H9 (cell line): Measurements from ENCODE around the gene CC2D2A. TPM values are rescaled to one million over a fixed set of nuclear protein-coding genes. Genes with fewer than 3 reads are reported as not detected.

Source experiments
- DNase-seq: peaks from one replicate; pipeline ENCODE4 v3.0.0-alpha.2; 2017
- H2AFZ ChIP-seq: one replicate; pipeline ENCODE4 v1.6.1; 2013; ENCODE audit warnings: mild to moderate bottlenecking, low read length, control low read depth, moderate library complexity
- H2AK5ac ChIP-seq: 2 replicates; pipeline ENCODE4 v1.6.1; 2013; ENCODE audit warnings: low read length, control low read depth, mixed read lengths; ENCODE audit not compliant: insufficient read length
- H2BK120ac ChIP-seq: one replicate; pipeline ENCODE4 v1.6.1; 2013; ENCODE audit warnings: low read depth, mild to moderate bottlenecking, low read length, control low read depth, inconsistent platforms; ENCODE audit not compliant: poor library complexity, severe bottlenecking
- H2BK12ac ChIP-seq: 2 replicates; pipeline ENCODE4 v1.6.1; 2013; ENCODE audit warnings: low read length, control low read depth, mixed read lengths, low read depth; ENCODE audit not compliant: insufficient read length
- H2BK15ac ChIP-seq: 2 replicates; pipeline ENCODE4 v1.6.1; 2013; ENCODE audit warnings: low read depth, low read length, control low read depth
- H2BK20ac ChIP-seq: one replicate; pipeline ENCODE4 v1.6.1; 2013; ENCODE audit warnings: low read depth, mild to moderate bottlenecking, low read length, control low read depth, inconsistent platforms; ENCODE audit not compliant: poor library complexity, severe bottlenecking
- H2BK5ac ChIP-seq: 2 replicates; pipeline ENCODE4 v1.6.1; 2013; ENCODE audit warnings: low read length, control low read depth, mixed read lengths; ENCODE audit not compliant: insufficient read length
- H3K14ac ChIP-seq: 2 replicates; pipeline ENCODE4 v1.6.1; 2013; ENCODE audit warnings: low read length, control low read depth; ENCODE audit not compliant: insufficient read depth
- H3K18ac ChIP-seq: 2 replicates; pipeline ENCODE4 v1.6.1; 2013; ENCODE audit warnings: low read depth, mild to moderate bottlenecking, mixed read lengths, low read length, control low read depth; ENCODE audit not compliant: insufficient read length
- H3K23ac ChIP-seq: 2 replicates; pipeline ENCODE4 v1.6.1; 2013; ENCODE audit warnings: low read length, control low read depth, mixed read lengths, low read depth; ENCODE audit not compliant: insufficient read length
- H3K23me2 ChIP-seq: 2 replicates; pipeline ENCODE4 v1.6.1; 2013; ENCODE audit warnings: low read depth, mild to moderate bottlenecking, mixed read lengths, low read length, control low read depth; ENCODE audit not compliant: insufficient read length, poor library complexity, severe bottlenecking
- H3K27ac ChIP-seq: 2 replicates; pipeline ENCODE4 v1.5.1; 2013; ENCODE audit warnings: low read length, control low read depth, mixed read lengths, low read depth; ENCODE audit not compliant: insufficient read length
- H3K27me3 ChIP-seq: 2 replicates; pipeline ENCODE4 v1.6.1; 2013; ENCODE audit warnings: low read length, control low read depth, inconsistent platforms; ENCODE audit not compliant: insufficient read depth
- H3K4ac ChIP-seq: 2 replicates; pipeline ENCODE4 v1.6.1; 2013; ENCODE audit warnings: low read depth, mild to moderate bottlenecking, control low read depth, inconsistent platforms, low read length, moderate library complexity
- H3K4me1 ChIP-seq: 2 replicates; pipeline ENCODE4 v1.6.1; 2013; ENCODE audit warnings: low read length, control low read depth, inconsistent platforms; ENCODE audit not compliant: insufficient read depth
- H3K4me2 ChIP-seq: 2 replicates; pipeline ENCODE4 v1.6.1; 2013; ENCODE audit warnings: low read length, control low read depth, mixed read lengths; ENCODE audit not compliant: insufficient read length, insufficient read depth
- H3K56ac ChIP-seq: 2 replicates; pipeline ENCODE4 v1.6.1; 2013; ENCODE audit warnings: low read depth, mild to moderate bottlenecking, mixed read lengths, low read length, control low read depth; ENCODE audit not compliant: insufficient read length
- H3K79me1 ChIP-seq: 2 replicates; pipeline ENCODE4 v1.6.1; 2013; ENCODE audit warnings: low read depth, mild to moderate bottlenecking, moderate library complexity, low read length, control low read depth, inconsistent platforms; ENCODE audit not compliant: insufficient read depth, poor library complexity, severe bottlenecking
- H3K79me2 ChIP-seq: 2 replicates; pipeline ENCODE4 v1.6.1; 2013; ENCODE audit warnings: low read length, control low read depth, inconsistent platforms; ENCODE audit not compliant: insufficient read depth
- H3K9ac ChIP-seq: 2 replicates; pipeline ENCODE4 v1.6.1; 2013; ENCODE audit warnings: low read length, control low read depth, mixed read lengths; ENCODE audit not compliant: insufficient read length; ENCODE audit errors: extremely low read depth
- H3K9me3 ChIP-seq: one replicate; pipeline ENCODE4 v1.6.1; 2013; ENCODE audit warnings: low read depth, low read length, inconsistent platforms; ENCODE audit not compliant: control insufficient read depth
- H3T11ph ChIP-seq: one replicate; pipeline ENCODE4 v1.6.1; 2013; ENCODE audit warnings: mild to moderate bottlenecking, low read length, control low read depth, inconsistent platforms
- H4K20me1 ChIP-seq: one replicate; pipeline ENCODE4 v1.6.1; 2013; ENCODE audit not compliant: control insufficient read depth, insufficient read length, insufficient read depth
- H4K5ac ChIP-seq: 2 replicates; pipeline ENCODE4 v1.6.1; 2013; ENCODE audit warnings: low read depth, mild to moderate bottlenecking, mixed read lengths, low read length, control low read depth; ENCODE audit not compliant: insufficient read length
- H4K8ac ChIP-seq: replicated peaks from 2 replicates; pipeline ENCODE4 v1.6.1; 2013; ENCODE audit warnings: low read length, control low read depth, mixed read lengths, low read depth; ENCODE audit not compliant: insufficient read length
- H4K91ac ChIP-seq: 2 replicates; pipeline ENCODE4 v1.6.1; 2013; ENCODE audit warnings: low read depth, mild to moderate bottlenecking, moderate library complexity, mixed read lengths, low read length, control low read depth; ENCODE audit not compliant: insufficient read length
- H3K27ac Mint-ChIP-seq, 3 experiments: 2 replicates in 2 of 3; 3 replicates in 1 of 3; pipeline ENCODE4 v1.8.0; 2020 to 2021; ENCODE audit warnings: mixed read lengths in 3 of 3, mild to moderate bottlenecking in 1 of 3, moderate library complexity in 1 of 3
- H3K27me3 Mint-ChIP-seq: 2 replicates; pipeline ENCODE4 v1.8.0; 2021; ENCODE audit warnings: low read depth, mild to moderate bottlenecking, moderate library complexity, mixed read lengths
- H3K36me3 Mint-ChIP-seq, 3 experiments: 2 replicates in 2 of 3; 3 replicates in 1 of 3; pipeline ENCODE4 v1.8.0; 2020 to 2021; ENCODE audit warnings: low read depth in 3 of 3, mixed read lengths in 3 of 3; ENCODE audit not compliant: insufficient read depth in 1 of 3
- H3K4me1 Mint-ChIP-seq, 2 experiments: 2 replicates each; pipeline ENCODE4 v1.8.0; 2020; ENCODE audit warnings: mixed read lengths in 2 of 2
- H3K4me3 Mint-ChIP-seq, 2 experiments: 2 replicates in 1 of 2; 3 replicates in 1 of 2; pipeline ENCODE4 v1.8.0; 2020 to 2021; ENCODE audit warnings: mild to moderate bottlenecking in 2 of 2, mixed read lengths in 2 of 2, moderate library complexity in 1 of 2
- H3K9me3 Mint-ChIP-seq, 2 experiments: 2 replicates in 1 of 2; 3 replicates in 1 of 2; pipeline ENCODE4 v1.8.0; 2020; ENCODE audit warnings: mild to moderate bottlenecking in 2 of 2, mixed read lengths in 2 of 2, moderate library complexity in 1 of 2
- WGBS: extraction: QIAGEN DNeasy Blood & Tissue Kit; methylation state at CpG from one replicate; pipeline ENCODE4 v1.1.7; 2013; ENCODE audit warnings: missing lambda C conversion rate, low lambda C conversion rate, mixed read lengths; ENCODE audit not compliant: insufficient read length; ENCODE audit errors: extremely low coverage; 5-methylcytosine and 5-hydroxymethylcytosine counted together
- total RNA-seq: library from RNA; stranded (reverse); gene quantifications from 2 replicates; pipeline ENCODE4 v1.2.1, GENCODE V29; 2021
- TF ChIP-seq, protein P1 (sequence below): fragments of 200-600 bp; sonication (generic); conservative IDR thresholded peaks from 3 replicates; pipeline ENCODE4 v1.8.0; 2021; ENCODE audit warnings: antibody characterized with exemption, mild to moderate bottlenecking

CC2D2A gene
- total RNA-seq, 1 experiment from 2014 or later = 10.4 TPM

DNA sequence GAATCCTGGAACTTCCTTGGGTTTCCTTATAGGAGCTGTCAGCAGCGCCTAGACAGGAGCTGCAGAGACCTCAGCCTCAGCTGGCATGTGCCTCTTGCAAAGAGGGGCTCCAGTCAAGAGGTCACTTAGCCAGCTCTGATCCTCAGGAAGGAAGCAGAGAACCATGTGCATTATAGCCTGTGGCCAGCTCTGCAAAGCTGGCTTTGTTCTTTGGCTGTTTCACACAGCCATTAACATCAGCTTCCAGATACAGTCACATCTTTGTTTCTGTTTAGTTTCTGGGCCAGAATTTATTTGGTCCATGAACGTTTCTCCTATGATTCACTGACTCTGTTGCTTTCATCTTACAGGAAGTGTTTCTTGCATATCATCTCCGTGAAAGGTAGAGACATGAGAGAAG is 92.4 kb downstream of the CC2D2A start:
- H2BK20ac ChIP-seq = no peak overlapping the region
- no peak overlapping the region for H3K56ac ChIP-seq
- H3K4me3 Mint-ChIP-seq = no peak overlapping the region
- no peak overlapping the region for H3K18ac ChIP-seq
- H3K4me1 ChIP-seq = no peaks in the 10 kb centered on the region
- H4K8ac ChIP-seq = no peak overlapping the region
- no peaks in the 10 kb centered on the region for H3K79me1 ChIP-seq
- no peak for DNase-seq
- H3K79me2 ChIP-seq = no peaks in the 10 kb centered on the region
- no peak overlapping the region for H3K14ac ChIP-seq
- no peak overlapping the region for H3T11ph ChIP-seq
- H4K91ac ChIP-seq = no peak overlapping the region
- no peaks in the 10 kb centered on the region for H3K27me3 Mint-ChIP-seq
- H3K36me3 Mint-ChIP-seq = peaks cover 3 to 13% (median 4%) of the 10 kb centered on the region in 3 experiments; a peak in 4 of 7 replicates
- no CpG with 5 or more reads among the region's 3 CpGs for WGBS
- no peak overlapping the region for H3K27ac ChIP-seq
- H3K9me3 Mint-ChIP-seq = no peaks in the 10 kb centered on the region
- no peak overlapping the region for H2BK120ac ChIP-seq
- no peaks in the 10 kb centered on the region for H3K27me3 ChIP-seq
- H2BK15ac ChIP-seq = no peak overlapping the region
- no peak overlapping the region for H2BK12ac ChIP-seq
- TF ChIP-seq, protein P1, sequence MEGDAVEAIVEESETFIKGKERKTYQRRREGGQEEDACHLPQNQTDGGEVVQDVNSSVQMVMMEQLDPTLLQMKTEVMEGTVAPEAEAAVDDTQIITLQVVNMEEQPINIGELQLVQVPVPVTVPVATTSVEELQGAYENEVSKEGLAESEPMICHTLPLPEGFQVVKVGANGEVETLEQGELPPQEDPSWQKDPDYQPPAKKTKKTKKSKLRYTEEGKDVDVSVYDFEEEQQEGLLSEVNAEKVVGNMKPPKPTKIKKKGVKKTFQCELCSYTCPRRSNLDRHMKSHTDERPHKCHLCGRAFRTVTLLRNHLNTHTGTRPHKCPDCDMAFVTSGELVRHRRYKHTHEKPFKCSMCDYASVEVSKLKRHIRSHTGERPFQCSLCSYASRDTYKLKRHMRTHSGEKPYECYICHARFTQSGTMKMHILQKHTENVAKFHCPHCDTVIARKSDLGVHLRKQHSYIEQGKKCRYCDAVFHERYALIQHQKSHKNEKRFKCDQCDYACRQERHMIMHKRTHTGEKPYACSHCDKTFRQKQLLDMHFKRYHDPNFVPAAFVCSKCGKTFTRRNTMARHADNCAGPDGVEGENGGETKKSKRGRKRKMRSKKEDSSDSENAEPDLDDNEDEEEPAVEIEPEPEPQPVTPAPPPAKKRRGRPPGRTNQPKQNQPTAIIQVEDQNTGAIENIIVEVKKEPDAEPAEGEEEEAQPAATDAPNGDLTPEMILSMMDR = no peak
- peaks cover 0 to 5% of the 10 kb centered on the region in 2 experiments; a peak in 1 of 4 replicates for H3K4me1 Mint-ChIP-seq
- no peak overlapping the region for H3K4me2 ChIP-seq
- no peaks in the 10 kb centered on the region for H3K23me2 ChIP-seq
- no peak overlapping the region for H3K23ac ChIP-seq
- H3K9ac ChIP-seq = no peak overlapping the region
- no peak overlapping the region for H2BK5ac ChIP-seq
- no peak overlapping the region for H2AFZ ChIP-seq
- H2AK5ac ChIP-seq = no peak overlapping the region
- H3K27ac Mint-ChIP-seq = no peak overlapping the region
- no peaks in the 10 kb centered on the region for H3K9me3 ChIP-seq
- H3K4ac ChIP-seq = no peak overlapping the region
- no peak overlapping the region for H4K5ac ChIP-seq
- H4K20me1 ChIP-seq = no peaks in the 10 kb centered on the region
